ENCODE data around the gene ZNF322.

ZNF322 gene

DNA sequence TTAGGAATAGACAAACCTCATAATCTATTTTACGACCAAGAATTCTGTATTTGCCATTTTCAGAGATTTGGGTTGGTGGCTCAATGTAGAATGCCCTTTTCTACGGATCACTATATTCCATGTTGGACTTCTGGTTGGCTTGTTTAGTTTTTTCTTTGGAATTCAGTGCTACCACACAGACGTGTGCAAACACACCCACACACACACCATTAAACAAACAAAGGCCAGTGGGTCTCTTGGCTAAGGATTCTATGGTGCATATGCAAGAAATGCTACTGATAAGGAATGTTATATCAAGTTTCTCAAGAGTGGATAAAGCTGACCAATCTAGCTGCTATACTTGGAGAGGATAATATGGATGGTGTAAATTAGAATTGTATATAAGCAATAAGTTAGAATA, 54.7 kb downstream of the ZNF322 start:
- H3K27me3 ChIP-seq (ENCODE audit: low read depth, low read length): no peaks in the 10 kb centered on the region
- H3K4me2 ChIP-seq (ENCODE audit: low read length): no peak overlapping the region
- H3K9me3 ChIP-seq (ENCODE audit: insufficient read depth, low read length): no peaks in the 10 kb centered on the region
- no peak overlapping the region for H2AFZ ChIP-seq (ENCODE audit: low read depth, low read length)
- no peak for TF ChIP-seq EZH2phosphoT487 (IDR thresholded peaks at IDR 0.05; ENCODE audit: low read depth)
- TF ChIP-seq, protein P1, sequence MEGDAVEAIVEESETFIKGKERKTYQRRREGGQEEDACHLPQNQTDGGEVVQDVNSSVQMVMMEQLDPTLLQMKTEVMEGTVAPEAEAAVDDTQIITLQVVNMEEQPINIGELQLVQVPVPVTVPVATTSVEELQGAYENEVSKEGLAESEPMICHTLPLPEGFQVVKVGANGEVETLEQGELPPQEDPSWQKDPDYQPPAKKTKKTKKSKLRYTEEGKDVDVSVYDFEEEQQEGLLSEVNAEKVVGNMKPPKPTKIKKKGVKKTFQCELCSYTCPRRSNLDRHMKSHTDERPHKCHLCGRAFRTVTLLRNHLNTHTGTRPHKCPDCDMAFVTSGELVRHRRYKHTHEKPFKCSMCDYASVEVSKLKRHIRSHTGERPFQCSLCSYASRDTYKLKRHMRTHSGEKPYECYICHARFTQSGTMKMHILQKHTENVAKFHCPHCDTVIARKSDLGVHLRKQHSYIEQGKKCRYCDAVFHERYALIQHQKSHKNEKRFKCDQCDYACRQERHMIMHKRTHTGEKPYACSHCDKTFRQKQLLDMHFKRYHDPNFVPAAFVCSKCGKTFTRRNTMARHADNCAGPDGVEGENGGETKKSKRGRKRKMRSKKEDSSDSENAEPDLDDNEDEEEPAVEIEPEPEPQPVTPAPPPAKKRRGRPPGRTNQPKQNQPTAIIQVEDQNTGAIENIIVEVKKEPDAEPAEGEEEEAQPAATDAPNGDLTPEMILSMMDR (IDR thresholded peaks at IDR 0.05; ENCODE audit: low read depth, low read length): no peak
- H3K9ac ChIP-seq (ENCODE audit: low read length): no peak overlapping the region
- H3K27ac ChIP-seq (ENCODE audit: low read length): no peak overlapping the region
- no peaks in the 10 kb centered on the region for H4K20me1 ChIP-seq (ENCODE audit: insufficient read depth, low read length)
- H3K4me3 ChIP-seq (ENCODE audit: low read length): no peak overlapping the region
- H3K4me1 ChIP-seq (ENCODE audit: low read length): peaks cover 5% of the 10 kb centered on the region
- H3K79me2 ChIP-seq (ENCODE audit: low read length): no peaks in the 10 kb centered on the region
- H3K36me3 ChIP-seq (replicated peaks; ENCODE audit: low read depth, low read length): peaks cover 3% of the 10 kb centered on the region

DNA sequence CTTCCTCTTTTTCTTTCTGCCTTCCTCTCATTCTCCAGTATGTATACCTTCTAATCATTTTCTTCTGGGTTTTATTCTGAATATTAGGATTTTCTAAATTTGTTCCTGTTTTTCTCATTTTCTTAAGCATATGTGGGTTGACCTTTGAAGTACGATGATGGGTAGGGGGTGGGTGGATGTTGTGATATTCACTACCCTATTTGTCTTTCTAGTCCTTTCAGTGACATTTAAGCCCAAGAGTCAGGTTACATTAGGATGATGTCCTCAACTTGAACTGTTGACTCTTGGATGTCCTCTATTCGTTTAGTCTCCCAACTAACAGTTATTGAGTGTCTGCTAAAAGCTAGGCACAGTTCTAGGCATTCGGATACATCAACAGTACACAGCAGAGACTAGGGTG, 55.5 kb downstream of the ZNF322 start:
- Histone ChIP-seq H3K9ac (ENCODE audit: low read length) (no peak overlapping the region), H3K4me2 (ENCODE audit: low read length) (no peak overlapping the region), H3K4me3 (ENCODE audit: low read length) (no peak overlapping the region), H3K79me2 (ENCODE audit: low read length) (no peaks in the 10 kb centered on the region), H3K9me3 (ENCODE audit: insufficient read depth, low read length) (no peaks in the 10 kb centered on the region), H3K4me1 (ENCODE audit: low read length) (peaks cover 8% of the 10 kb centered on the region), H3K36me3 (replicated peaks; ENCODE audit: low read depth, low read length) (peaks cover 7% of the 10 kb centered on the region), H2AFZ (ENCODE audit: low read depth, low read length) (no peak overlapping the region), H3K27me3 (ENCODE audit: low read depth, low read length) (no peaks in the 10 kb centered on the region), H4K20me1 (ENCODE audit: insufficient read depth, low read length) (no peaks in the 10 kb centered on the region), H3K27ac (ENCODE audit: low read length) (no peak overlapping the region)
- no peak for TF ChIP-seq EZH2phosphoT487 (IDR thresholded peaks at IDR 0.05; ENCODE audit: low read depth)
- TF ChIP-seq, protein P1 (IDR thresholded peaks at IDR 0.05; ENCODE audit: low read depth, low read length): no peak

DNA sequence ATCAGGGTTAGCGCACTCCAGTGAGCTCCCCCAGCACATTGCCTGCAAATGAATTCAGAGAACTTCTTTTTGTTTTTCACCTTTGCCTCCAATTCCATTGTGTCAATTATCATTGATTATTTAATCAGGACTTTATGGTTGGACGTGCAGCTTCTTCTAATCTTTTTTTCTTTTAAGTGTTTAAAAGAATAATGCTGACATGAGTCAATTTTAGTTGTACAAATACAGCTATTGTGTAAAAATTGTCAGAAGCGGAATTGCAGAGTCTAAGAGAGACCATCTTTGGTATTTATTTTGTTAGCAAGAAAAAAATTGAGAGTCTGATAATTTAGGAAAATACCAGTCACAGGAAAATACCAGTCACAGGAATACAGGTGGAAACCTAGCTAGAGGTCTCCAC, 57.3 kb downstream of the ZNF322 start:
- Histone ChIP-seq H2AFZ (ENCODE audit: low read depth, low read length) (no peak overlapping the region), H3K4me1 (ENCODE audit: low read length) (peaks cover 8% of the 10 kb centered on the region; the same call in 1 of the 2 replicates), H3K36me3 (replicated peaks; ENCODE audit: low read depth, low read length) (peaks cover 13% of the 10 kb centered on the region), H3K9ac (ENCODE audit: low read length) (no peak overlapping the region), H3K4me3 (ENCODE audit: low read length) (no peak overlapping the region), H3K9me3 (ENCODE audit: insufficient read depth, low read length) (no peaks in the 10 kb centered on the region), H3K27ac (ENCODE audit: low read length) (no peak overlapping the region), H3K4me2 (ENCODE audit: low read length) (no peak overlapping the region), H3K27me3 (ENCODE audit: low read depth, low read length) (no peaks in the 10 kb centered on the region), H4K20me1 (ENCODE audit: insufficient read depth, low read length) (no peaks in the 10 kb centered on the region), H3K79me2 (ENCODE audit: low read length) (peaks cover 15% of the 10 kb centered on the region)
- TF ChIP-seq, protein P1 (IDR thresholded peaks at IDR 0.05; ENCODE audit: low read depth, low read length): no peak
- TF ChIP-seq EZH2phosphoT487 (IDR thresholded peaks at IDR 0.05; ENCODE audit: low read depth): no peak

DNA sequence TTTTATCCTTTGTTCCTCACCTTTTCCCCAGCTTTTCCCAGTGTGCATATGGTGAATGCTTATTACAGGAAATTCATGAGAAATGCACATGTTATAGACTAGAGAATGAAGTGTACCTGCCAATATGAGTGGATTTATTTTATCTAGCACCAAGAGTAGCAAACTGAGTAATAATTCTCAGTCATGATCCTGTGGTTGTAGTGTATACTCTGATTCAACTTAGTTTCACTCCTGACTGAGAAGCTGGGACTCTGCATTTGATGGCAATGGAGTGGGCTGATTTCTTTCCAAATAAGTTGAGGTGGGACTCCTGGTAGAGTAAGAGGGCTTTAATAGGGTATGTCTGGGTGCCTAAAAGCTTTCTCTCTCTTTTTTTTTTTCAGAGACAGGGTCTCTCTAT, 58.8 kb downstream of the ZNF322 start:
- no peaks in the 10 kb centered on the region for H3K9me3 ChIP-seq (ENCODE audit: insufficient read depth, low read length)
- no peak overlapping the region for H3K27ac ChIP-seq (ENCODE audit: low read length)
- H4K20me1 ChIP-seq (ENCODE audit: insufficient read depth, low read length): no peaks in the 10 kb centered on the region
- H3K9ac ChIP-seq (ENCODE audit: low read length): no peak overlapping the region
- TF ChIP-seq, protein P1 (IDR thresholded peaks at IDR 0.05; ENCODE audit: low read depth, low read length): no peak
- TF ChIP-seq EZH2phosphoT487 (IDR thresholded peaks at IDR 0.05; ENCODE audit: low read depth): no peak
- no peak overlapping the region for H3K4me2 ChIP-seq (ENCODE audit: low read length)
- no peak overlapping the region for H3K4me3 ChIP-seq (ENCODE audit: low read length)
- peaks cover 21% of the 10 kb centered on the region for H3K79me2 ChIP-seq (ENCODE audit: low read length)
- no peak overlapping the region for H2AFZ ChIP-seq (ENCODE audit: low read depth, low read length)
- H3K4me1 ChIP-seq (ENCODE audit: low read length): peaks cover 8% of the 10 kb centered on the region; the same call in 1 of the 2 replicates
- H3K27me3 ChIP-seq (ENCODE audit: low read depth, low read length): no peaks in the 10 kb centered on the region
- peaks cover 13% of the 10 kb centered on the region for H3K36me3 ChIP-seq (replicated peaks; ENCODE audit: low read depth, low read length)
